Measurements from ENCODE around the gene RHOBTB3. TPM values are rescaled to one million over a fixed set of nuclear protein-coding genes. Genes with fewer than 3 reads are reported as not detected.
"Not testable (repeated sequence)": the region's sequence is repeated elsewhere in the genome, so short reads cannot be mapped to it uniquely, and the experiment has no call there.

RHOBTB3 gene
- total RNA-seq, 1 experiment from 2014 or later: 175 TPM

GRCh38 chr5:95812074-95812471, 80.9 kb downstream of the RHOBTB3 start:
- H3K4me1 ChIP-seq (replicated peaks): peaks cover 14% of the 10 kb centered on the region
- peaks cover 31% of the 10 kb centered on the region for H3K36me3 ChIP-seq
- no peak for DNase-seq (ENCODE audit: low read depth in 1 of 2, low spot score in 2 of 2)
- H3K27me3 ChIP-seq (replicated peaks): no peaks in the 10 kb centered on the region
- no peaks in the 10 kb centered on the region for H3K9me3 ChIP-seq (replicated peaks)
- no peak overlapping the region for H3K4me3 ChIP-seq
- H3K27ac ChIP-seq: no peak overlapping the region

- not testable (repeated sequence) for H3K9me3 ChIP-seq (replicated peaks); H3K27me3 ChIP-seq (replicated peaks); H3K27ac ChIP-seq; H3K4me3 ChIP-seq; DNase-seq (ENCODE audit: low read depth in 1 of 2, low spot score in 2 of 2)
- Histone ChIP-seq H3K36me3 (peaks cover 33% of the 10 kb centered on the region), H3K4me1 (replicated peaks) (peaks cover 24% of the 10 kb centered on the region)
Measured at GRCh38 chr5:95813035-95813434, 81.9 kb downstream of the RHOBTB3 start.

GRCh38 chr5:95815155-95815729, 84.1 kb downstream of the RHOBTB3 start:
- Histone ChIP-seq H3K27ac (no peak overlapping the region), H3K4me3 (no peak overlapping the region), H3K9me3 (replicated peaks) (no peaks in the 10 kb centered on the region), H3K27me3 (replicated peaks) (no peaks in the 10 kb centered on the region), H3K36me3 (peaks cover 39% of the 10 kb centered on the region), H3K4me1 (replicated peaks) (peaks cover 25% of the 10 kb centered on the region)
- DNase-seq (ENCODE audit: low read depth in 1 of 2, low spot score in 2 of 2): no peak

- DNase-seq (ENCODE audit: low read depth in 1 of 2, low spot score in 2 of 2): no peak
- no peak overlapping the region for H3K27ac ChIP-seq
Measured at GRCh38 chr5:95816341-95816740, 85.2 kb downstream of the RHOBTB3 start.

GRCh38 chr5:95816776-95817175, 85.6 kb downstream of the RHOBTB3 start:
- Histone ChIP-seq H3K9me3 (replicated peaks) (no peaks in the 10 kb centered on the region), H3K27ac (no peak overlapping the region), H3K36me3 (peaks cover 39% of the 10 kb centered on the region), H3K4me1 (replicated peaks) (peaks cover 29% of the 10 kb centered on the region), H3K4me3 (no peak overlapping the region), H3K27me3 (replicated peaks) (no peaks in the 10 kb centered on the region)
- no peak for DNase-seq (ENCODE audit: low read depth in 1 of 2, low spot score in 2 of 2)

More at GRCh38 chr5:95816341-95816740, 85.2 kb downstream of the RHOBTB3 start:
- Histone ChIP-seq H3K4me1 (replicated peaks) (peaks cover 25% of the 10 kb centered on the region), H3K4me3 (no peak overlapping the region), H3K36me3 (peaks cover 39% of the 10 kb centered on the region), H3K9me3 (replicated peaks) (no peaks in the 10 kb centered on the region), H3K27me3 (replicated peaks) (no peaks in the 10 kb centered on the region)

GRCh38 chr5:95817430-95817829, 86.3 kb downstream of the RHOBTB3 start:
- Histone ChIP-seq H3K27me3 (replicated peaks) (no peaks in the 10 kb centered on the region), H3K9me3 (replicated peaks) (no peaks in the 10 kb centered on the region), H3K36me3 (peaks cover 35% of the 10 kb centered on the region), H3K4me1 (replicated peaks) (peaks cover 29% of the 10 kb centered on the region), H3K4me3 (no peak overlapping the region), H3K27ac (no peak overlapping the region)
- DNase-seq (ENCODE audit: low read depth in 1 of 2, low spot score in 2 of 2): peak; percentile 35 to 60

- DNase-seq (ENCODE audit: low read depth in 1 of 2, low spot score in 2 of 2): no peak
- Histone ChIP-seq H3K9me3 (replicated peaks) (no peaks in the 10 kb centered on the region), H3K4me1 (replicated peaks) (peaks cover 38% of the 10 kb centered on the region), H3K27me3 (replicated peaks) (no peaks in the 10 kb centered on the region), H3K4me3 (no peak overlapping the region), H3K36me3 (peaks cover 26% of the 10 kb centered on the region), H3K27ac (no peak overlapping the region)
Measured at GRCh38 chr5:95818181-95819147, 87.3 kb downstream of the RHOBTB3 start.

GRCh38 chr5:95821110-95822021, 90.2 kb downstream of the RHOBTB3 start:
- H3K4me1 ChIP-seq (replicated peaks): peaks cover 49% of the 10 kb centered on the region
- no peaks in the 10 kb centered on the region for H3K9me3 ChIP-seq (replicated peaks)
- H3K27ac ChIP-seq: peak overlapping the region; percentile 71; the same call in 1 of the 2 replicates
- H3K27me3 ChIP-seq (replicated peaks): no peaks in the 10 kb centered on the region
- H3K4me3 ChIP-seq: peak overlapping the region; percentile 51
- no peak for DNase-seq (ENCODE audit: low read depth in 1 of 2, low spot score in 2 of 2)
- H3K36me3 ChIP-seq: peaks cover 15% of the 10 kb centered on the region; the same call in 1 of the 2 replicates

- no peaks in the 10 kb centered on the region for H3K27me3 ChIP-seq (replicated peaks)
- no peaks in the 10 kb centered on the region for H3K9me3 ChIP-seq (replicated peaks)
- peak overlapping the region; percentile 51 for H3K4me3 ChIP-seq
- H3K36me3 ChIP-seq: peaks cover 7% of the 10 kb centered on the region; the same call in 1 of the 2 replicates
- peak overlapping the region; percentile 71; the same call in 1 of the 2 replicates for H3K27ac ChIP-seq
- peak in 1 of 2 experiments; percentile 59 for DNase-seq (ENCODE audit: low read depth in 1 of 2, low spot score in 2 of 2)
- H3K4me1 ChIP-seq (replicated peaks): peaks cover 44% of the 10 kb centered on the region
Measured at GRCh38 chr5:95822043-95822541, 91.0 kb downstream of the RHOBTB3 start.

GRCh38 chr5:95822542-95823181, 91.5 kb downstream of the RHOBTB3 start, which contains the start of gene GLRX:
GLRX (minus strand) TSS chr5:95822726; CDS start chr5:95822662, 64 bp downstream.
- peak within 1 kb of the TSS; percentile 71 for H3K27ac ChIP-seq
- peak; percentile 66 to 74 for DNase-seq (ENCODE audit: low read depth in 1 of 2, low spot score in 2 of 2)
- H3K27me3 ChIP-seq (replicated peaks): no peaks in the 10 kb centered on the region
- peak within 1 kb of the TSS; percentile 51 for H3K4me3 ChIP-seq
- H3K4me1 ChIP-seq (replicated peaks): peaks cover 38% of the 10 kb centered on the region
- no peaks in the 10 kb centered on the region for H3K9me3 ChIP-seq (replicated peaks)
- 0 out of 2 replicates have a peak, but pooled peaks cover 6% of the 10 kb centered on the region for H3K36me3 ChIP-seq

- Histone ChIP-seq H3K9me3 (replicated peaks) (no peaks in the 10 kb centered on the region), H3K27me3 (replicated peaks) (no peaks in the 10 kb centered on the region), H3K4me3 (peak overlapping the region; percentile 51), H3K4me1 (replicated peaks) (peaks cover 32% of the 10 kb centered on the region), H3K36me3 (0 out of 2 replicates have a peak, but pooled peaks cover 6% of the 10 kb centered on the region), H3K27ac (peak overlapping the region; percentile 71)
- no peak for DNase-seq (ENCODE audit: low read depth in 1 of 2, low spot score in 2 of 2)
Measured at GRCh38 chr5:95823218-95823737, 92.1 kb downstream of the RHOBTB3 start.

- Histone ChIP-seq H3K27me3 (replicated peaks) (no peaks in the 10 kb centered on the region), H3K4me1 (replicated peaks) (peaks cover 30% of the 10 kb centered on the region), H3K36me3 (0 out of 2 replicates have a peak, but pooled peaks cover 2% of the 10 kb centered on the region), H3K27ac (peak overlapping the region; percentile 71), H3K4me3 (peak overlapping the region; percentile 51), H3K9me3 (replicated peaks) (no peaks in the 10 kb centered on the region)
- DNase-seq (ENCODE audit: low read depth in 1 of 2, low spot score in 2 of 2): peak; percentile 86 to 93
Measured at GRCh38 chr5:95823738-95824609, 92.8 kb downstream of the RHOBTB3 start.
